SH-SY5Y (cell line): ENCODE data around the gene OSBPL7.

Source experiments
- GATA2 ChIP-seq: IDR thresholded peaks from 2 replicates; pipeline ENCODE4 v1.6.1; 2011; ENCODE audit warnings: mild to moderate bottlenecking, low read depth, low read length
- GATA3 ChIP-seq: IDR thresholded peaks from 2 replicates; pipeline ENCODE4 v1.6.1; 2011; ENCODE audit warnings: low read depth, mild to moderate bottlenecking, low read length, moderate library complexity

GRCh38 chr17:47757386-47757785 is 64.2 kb downstream of the OSBPL7 start:
- no peak for TF ChIP-seq GATA3
- TF ChIP-seq GATA2 = no peak
